ENCODE data around the gene SNUPN.

- TF ChIP-seq CTCF (IDR thresholded peaks at IDR 0.05; ENCODE audit: poor library complexity): no peak
- TF ChIP-seq EZH2 (IDR thresholded peaks at IDR 0.05; ENCODE audit: borderline replicate concordance): no peak
- no peak for TF ChIP-seq EZH2phosphoT487 (IDR thresholded peaks at IDR 0.05; ENCODE audit: low read depth, severe bottlenecking, unreplicated experiment)
These were observed 4.6 kb downstream of the SNUPN start for GRCh38 chr15:75620841-75621391.

Data from hepatocyte (in vitro differentiated cells).